ENCODE measurements around the gene BLMH. TPM values are rescaled to one million over a fixed set of nuclear protein-coding genes. Genes with fewer than 3 reads are reported as not detected.

Gene BLMH
- total and polyA plus RNA-seq, 4 donors, result 4.2 to 17.5 (median 12.9) TPM

DNA sequence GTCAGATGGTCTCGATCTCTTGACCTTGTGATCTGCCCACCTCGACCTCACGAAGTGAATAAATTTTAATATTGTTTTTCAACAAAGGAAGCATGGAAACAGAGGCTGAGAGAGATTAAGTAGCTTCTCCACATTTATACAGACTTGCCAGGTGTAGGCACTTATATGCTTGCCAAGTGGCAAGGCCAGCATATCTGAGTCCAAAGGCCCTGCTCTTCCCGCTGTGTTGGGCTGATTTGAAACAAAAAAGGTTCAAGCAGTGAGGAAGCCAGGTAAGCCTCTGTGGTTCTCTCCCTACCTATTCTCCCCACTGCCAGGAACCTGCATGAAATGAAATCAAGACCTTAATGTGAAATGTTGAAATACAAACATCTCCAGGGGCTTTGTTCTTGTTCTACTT lies 48.7 kb downstream of the BLMH start:
- no peak for DNase-seq (ENCODE audit: low spot score)

DNA sequence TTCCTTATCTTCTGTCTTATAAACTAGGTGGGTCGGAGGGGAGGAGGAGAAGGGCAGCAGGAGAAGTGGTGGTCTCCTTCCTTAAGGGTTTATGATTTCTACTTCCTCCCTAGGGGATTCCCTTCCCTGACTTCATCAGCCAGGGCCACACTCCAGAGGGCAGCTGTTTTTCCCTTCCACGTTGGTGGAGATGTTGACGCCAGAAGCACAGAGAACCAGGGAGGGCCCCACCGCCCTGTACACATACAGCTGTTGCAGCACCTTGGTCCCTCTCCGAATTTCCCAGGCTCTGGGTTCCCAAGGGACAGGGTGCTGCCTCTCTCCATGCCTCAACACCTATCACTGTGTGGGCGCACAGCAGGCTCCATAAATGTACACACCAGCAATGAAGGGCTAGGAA lies 50.7 kb downstream of the BLMH start:
- DNase-seq (ENCODE audit: low spot score), result no peak
- WGBS, result 92% methylated on average over 6 of the region's 6 CpGs
- Histone ChIP-seq H3K4me1 (ENCODE audit: control insufficient read depth in 4 of 4, insufficient read depth in 4 of 4, low read length in 3 of 4) (peaks cover under 1 to 16% (median 13%) of the 10 kb centered on the region in 4 donors), H3K36me3 (ENCODE audit: control insufficient read depth in 4 of 4, insufficient read depth in 3 of 4, low read depth in 1 of 4, low read length in 3 of 4) (no peaks in the 10 kb centered on the region), H3K27me3 (ENCODE audit: control insufficient read depth in 4 of 4, insufficient read depth in 4 of 4, low read length in 3 of 4) (no peaks in the 10 kb centered on the region), H3K9ac (ENCODE audit: low read depth in 1 of 2, low read length in 2 of 2) (no peak overlapping the region), H3K27ac (ENCODE audit: low read depth in 1 of 2, low read length in 2 of 2) (no peak overlapping the region), H3K4me3 (ENCODE audit: low read depth in 1 of 3, low read length in 3 of 3) (no peak overlapping the region), H3K9me3 (ENCODE audit: control insufficient read depth in 4 of 4, low read length in 3 of 4) (no peaks in the 10 kb centered on the region)
- TF ChIP-seq, protein P1, sequence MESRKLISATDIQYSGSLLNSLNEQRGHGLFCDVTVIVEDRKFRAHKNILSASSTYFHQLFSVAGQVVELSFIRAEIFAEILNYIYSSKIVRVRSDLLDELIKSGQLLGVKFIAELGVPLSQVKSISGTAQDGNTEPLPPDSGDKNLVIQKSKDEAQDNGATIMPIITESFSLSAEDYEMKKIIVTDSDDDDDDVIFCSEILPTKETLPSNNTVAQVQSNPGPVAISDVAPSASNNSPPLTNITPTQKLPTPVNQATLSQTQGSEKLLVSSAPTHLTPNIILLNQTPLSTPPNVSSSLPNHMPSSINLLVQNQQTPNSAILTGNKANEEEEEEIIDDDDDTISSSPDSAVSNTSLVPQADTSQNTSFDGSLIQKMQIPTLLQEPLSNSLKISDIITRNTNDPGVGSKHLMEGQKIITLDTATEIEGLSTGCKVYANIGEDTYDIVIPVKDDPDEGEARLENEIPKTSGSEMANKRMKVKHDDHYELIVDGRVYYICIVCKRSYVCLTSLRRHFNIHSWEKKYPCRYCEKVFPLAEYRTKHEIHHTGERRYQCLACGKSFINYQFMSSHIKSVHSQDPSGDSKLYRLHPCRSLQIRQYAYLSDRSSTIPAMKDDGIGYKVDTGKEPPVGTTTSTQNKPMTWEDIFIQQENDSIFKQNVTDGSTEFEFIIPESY (IDR thresholded peaks at IDR 0.05), result no peak
- TF ChIP-seq, protein P2, sequence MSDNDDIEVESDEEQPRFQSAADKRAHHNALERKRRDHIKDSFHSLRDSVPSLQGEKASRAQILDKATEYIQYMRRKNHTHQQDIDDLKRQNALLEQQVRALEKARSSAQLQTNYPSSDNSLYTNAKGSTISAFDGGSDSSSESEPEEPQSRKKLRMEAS (IDR thresholded peaks at IDR 0.05), result no peak
- TF ChIP-seq, protein P3, sequence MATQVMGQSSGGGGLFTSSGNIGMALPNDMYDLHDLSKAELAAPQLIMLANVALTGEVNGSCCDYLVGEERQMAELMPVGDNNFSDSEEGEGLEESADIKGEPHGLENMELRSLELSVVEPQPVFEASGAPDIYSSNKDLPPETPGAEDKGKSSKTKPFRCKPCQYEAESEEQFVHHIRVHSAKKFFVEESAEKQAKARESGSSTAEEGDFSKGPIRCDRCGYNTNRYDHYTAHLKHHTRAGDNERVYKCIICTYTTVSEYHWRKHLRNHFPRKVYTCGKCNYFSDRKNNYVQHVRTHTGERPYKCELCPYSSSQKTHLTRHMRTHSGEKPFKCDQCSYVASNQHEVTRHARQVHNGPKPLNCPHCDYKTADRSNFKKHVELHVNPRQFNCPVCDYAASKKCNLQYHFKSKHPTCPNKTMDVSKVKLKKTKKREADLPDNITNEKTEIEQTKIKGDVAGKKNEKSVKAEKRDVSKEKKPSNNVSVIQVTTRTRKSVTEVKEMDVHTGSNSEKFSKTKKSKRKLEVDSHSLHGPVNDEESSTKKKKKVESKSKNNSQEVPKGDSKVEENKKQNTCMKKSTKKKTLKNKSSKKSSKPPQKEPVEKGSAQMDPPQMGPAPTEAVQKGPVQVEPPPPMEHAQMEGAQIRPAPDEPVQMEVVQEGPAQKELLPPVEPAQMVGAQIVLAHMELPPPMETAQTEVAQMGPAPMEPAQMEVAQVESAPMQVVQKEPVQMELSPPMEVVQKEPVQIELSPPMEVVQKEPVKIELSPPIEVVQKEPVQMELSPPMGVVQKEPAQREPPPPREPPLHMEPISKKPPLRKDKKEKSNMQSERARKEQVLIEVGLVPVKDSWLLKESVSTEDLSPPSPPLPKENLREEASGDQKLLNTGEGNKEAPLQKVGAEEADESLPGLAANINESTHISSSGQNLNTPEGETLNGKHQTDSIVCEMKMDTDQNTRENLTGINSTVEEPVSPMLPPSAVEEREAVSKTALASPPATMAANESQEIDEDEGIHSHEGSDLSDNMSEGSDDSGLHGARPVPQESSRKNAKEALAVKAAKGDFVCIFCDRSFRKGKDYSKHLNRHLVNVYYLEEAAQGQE (IDR thresholded peaks at IDR 0.05), result no peak
- no peak for TF ChIP-seq HNF4G (IDR thresholded peaks at IDR 0.05)
- TF ChIP-seq FOXA2 (IDR thresholded peaks at IDR 0.05), result no peak
- no peak for TF ChIP-seq TAF1 (conservative IDR thresholded peaks at IDR 0.05)
- TF ChIP-seq EGR1 (IDR thresholded peaks at IDR 0.05; ENCODE audit: low read depth in 2 of 2), result no peak
- TF ChIP-seq, protein P4, sequence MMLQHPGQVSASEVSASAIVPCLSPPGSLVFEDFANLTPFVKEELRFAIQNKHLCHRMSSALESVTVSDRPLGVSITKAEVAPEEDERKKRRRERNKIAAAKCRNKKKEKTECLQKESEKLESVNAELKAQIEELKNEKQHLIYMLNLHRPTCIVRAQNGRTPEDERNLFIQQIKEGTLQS (IDR thresholded peaks at IDR 0.05), result no peak
- TF ChIP-seq GABPA (IDR thresholded peaks at IDR 0.05 in 1 of 2, conservative IDR thresholded peaks at IDR 0.05 in 1 of 2), result no peak
- no peak for TF ChIP-seq SP1 (IDR thresholded peaks at IDR 0.05)
- TF ChIP-seq HNF4A (conservative IDR thresholded peaks at IDR 0.05), result no peak
- TF ChIP-seq RAD21 (IDR thresholded peaks at IDR 0.05), result no peak
- TF ChIP-seq JUND (IDR thresholded peaks at IDR 0.05), result no peak
- TF ChIP-seq NR2F2 (IDR thresholded peaks at IDR 0.05), result no peak
- no peak for TF ChIP-seq RXRA (IDR thresholded peaks at IDR 0.05)
- TF ChIP-seq YY1 (IDR thresholded peaks at IDR 0.05), result no peak
- TF ChIP-seq, protein P5, sequence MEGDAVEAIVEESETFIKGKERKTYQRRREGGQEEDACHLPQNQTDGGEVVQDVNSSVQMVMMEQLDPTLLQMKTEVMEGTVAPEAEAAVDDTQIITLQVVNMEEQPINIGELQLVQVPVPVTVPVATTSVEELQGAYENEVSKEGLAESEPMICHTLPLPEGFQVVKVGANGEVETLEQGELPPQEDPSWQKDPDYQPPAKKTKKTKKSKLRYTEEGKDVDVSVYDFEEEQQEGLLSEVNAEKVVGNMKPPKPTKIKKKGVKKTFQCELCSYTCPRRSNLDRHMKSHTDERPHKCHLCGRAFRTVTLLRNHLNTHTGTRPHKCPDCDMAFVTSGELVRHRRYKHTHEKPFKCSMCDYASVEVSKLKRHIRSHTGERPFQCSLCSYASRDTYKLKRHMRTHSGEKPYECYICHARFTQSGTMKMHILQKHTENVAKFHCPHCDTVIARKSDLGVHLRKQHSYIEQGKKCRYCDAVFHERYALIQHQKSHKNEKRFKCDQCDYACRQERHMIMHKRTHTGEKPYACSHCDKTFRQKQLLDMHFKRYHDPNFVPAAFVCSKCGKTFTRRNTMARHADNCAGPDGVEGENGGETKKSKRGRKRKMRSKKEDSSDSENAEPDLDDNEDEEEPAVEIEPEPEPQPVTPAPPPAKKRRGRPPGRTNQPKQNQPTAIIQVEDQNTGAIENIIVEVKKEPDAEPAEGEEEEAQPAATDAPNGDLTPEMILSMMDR (IDR thresholded peaks at IDR 0.05; ENCODE audit: low read depth, low read length, missing input control), result no peak
- TF ChIP-seq FOXA1 (IDR thresholded peaks at IDR 0.05), result no peak

More for the DNA sequence above, 48.7 kb downstream of the BLMH start:
- no peaks in the 10 kb centered on the region for H3K27me3 ChIP-seq (ENCODE audit: control insufficient read depth in 4 of 4, insufficient read depth in 4 of 4, low read length in 3 of 4)
- H3K4me1 ChIP-seq (ENCODE audit: control insufficient read depth in 4 of 4, insufficient read depth in 4 of 4, low read length in 3 of 4), result peaks cover 0 to 9% (median 6%) of the 10 kb centered on the region in 4 donors
- peak overlapping the region in 1 of 2 donors; percentile 16 for H3K27ac ChIP-seq (ENCODE audit: low read depth in 1 of 2, low read length in 2 of 2)
- 78% methylated on average over 4 of the region's 4 CpGs for WGBS
- H3K36me3 ChIP-seq (ENCODE audit: control insufficient read depth in 4 of 4, insufficient read depth in 3 of 4, low read depth in 1 of 4, low read length in 3 of 4), result peaks cover 0 to 3% (median 0%) of the 10 kb centered on the region in 4 donors
- TF ChIP-seq RAD21 (IDR thresholded peaks at IDR 0.05), result peak; percentile 13 to 15
- peak; percentile 71 to 75 for TF ChIP-seq HNF4A (conservative IDR thresholded peaks at IDR 0.05)
- no peak for TF ChIP-seq TAF1 (conservative IDR thresholded peaks at IDR 0.05)
- H3K9me3 ChIP-seq (ENCODE audit: control insufficient read depth in 4 of 4, low read length in 3 of 4), result no peaks in the 10 kb centered on the region
- no peak overlapping the region for H3K9ac ChIP-seq (ENCODE audit: low read depth in 1 of 2, low read length in 2 of 2)
- no peak overlapping the region for H3K4me3 ChIP-seq (ENCODE audit: low read depth in 1 of 3, low read length in 3 of 3)
